Neural crest cell (in vitro differentiated cells): ENCODE data around the gene DOCK3. TPM values are rescaled to one million over a fixed set of nuclear protein-coding genes. Genes with fewer than 3 reads are reported as not detected.
"Not testable (repeated sequence)": the region's sequence is repeated elsewhere in the genome, so short reads cannot be mapped to it uniquely, and the experiment has no call there.

Experiments
- DNase-seq: peaks from one replicate; pipeline ENCODE4 v3.0.0; 2021; ENCODE audit warnings: low read depth, mixed read lengths, low spot score
- H3K27ac Mint-ChIP-seq: one replicate; pipeline ENCODE4 v1.8.0; 2021; ENCODE audit warnings: mild to moderate bottlenecking, mixed read lengths; ENCODE audit not compliant: unreplicated experiment
- H3K27me3 Mint-ChIP-seq: 2 replicates; pipeline ENCODE4 v1.8.0; 2021; ENCODE audit warnings: low read depth, mild to moderate bottlenecking, mixed read lengths
- H3K36me3 Mint-ChIP-seq: 2 replicates; pipeline ENCODE4 v1.8.0; 2021; ENCODE audit warnings: low read depth, mild to moderate bottlenecking, mixed read lengths
- H3K4me1 Mint-ChIP-seq: 2 replicates; pipeline ENCODE4 v1.8.0; 2021; ENCODE audit warnings: mixed read lengths
- H3K4me3 Mint-ChIP-seq: one replicate; pipeline ENCODE4 v1.8.0; 2021; ENCODE audit warnings: mild to moderate bottlenecking, mixed read lengths
- H3K9me3 Mint-ChIP-seq: 2 replicates; pipeline ENCODE4 v1.8.0; 2021; ENCODE audit warnings: mixed read lengths
- total RNA-seq: library from RNA; stranded (reverse); gene quantifications from 2 replicates; pipeline ENCODE4 v1.2.1, GENCODE V29; 2021
- TF ChIP-seq, protein P1 (sequence below): fragments of 200-600 bp; sonication (generic); conservative IDR thresholded peaks from 2 replicates; pipeline ENCODE4 v1.5.0; 2021; ENCODE audit warnings: antibody characterized with exemption, mild to moderate bottlenecking

Gene DOCK3
- total RNA-seq, 1 donor from 2014 or later: 5.0 TPM

DNA sequence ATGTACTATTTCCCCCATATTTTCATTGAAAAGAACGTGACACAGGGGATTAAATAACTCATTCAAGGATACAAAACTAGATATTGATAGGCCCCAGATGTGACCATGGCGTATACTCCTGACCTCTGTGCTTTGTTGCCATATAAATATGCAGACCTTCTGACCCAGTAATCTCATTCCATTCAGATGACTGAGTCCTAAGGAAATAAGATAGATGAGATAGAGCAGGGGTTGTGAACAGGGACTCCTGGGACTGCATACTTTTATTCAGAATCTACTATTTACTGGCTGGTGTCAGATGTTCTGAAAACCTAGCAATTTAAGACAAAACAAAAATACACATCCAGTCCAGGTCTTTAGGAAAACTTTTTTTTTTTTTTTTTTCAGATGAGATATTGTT is 571.1 kb downstream of the DOCK3 start:
- no peak for DNase-seq
- no peak overlapping the region for H3K4me3 Mint-ChIP-seq
- H3K36me3 Mint-ChIP-seq: peaks cover 21% of the 10 kb centered on the region
- no peaks in the 10 kb centered on the region for H3K4me1 Mint-ChIP-seq
- TF ChIP-seq, protein P1, sequence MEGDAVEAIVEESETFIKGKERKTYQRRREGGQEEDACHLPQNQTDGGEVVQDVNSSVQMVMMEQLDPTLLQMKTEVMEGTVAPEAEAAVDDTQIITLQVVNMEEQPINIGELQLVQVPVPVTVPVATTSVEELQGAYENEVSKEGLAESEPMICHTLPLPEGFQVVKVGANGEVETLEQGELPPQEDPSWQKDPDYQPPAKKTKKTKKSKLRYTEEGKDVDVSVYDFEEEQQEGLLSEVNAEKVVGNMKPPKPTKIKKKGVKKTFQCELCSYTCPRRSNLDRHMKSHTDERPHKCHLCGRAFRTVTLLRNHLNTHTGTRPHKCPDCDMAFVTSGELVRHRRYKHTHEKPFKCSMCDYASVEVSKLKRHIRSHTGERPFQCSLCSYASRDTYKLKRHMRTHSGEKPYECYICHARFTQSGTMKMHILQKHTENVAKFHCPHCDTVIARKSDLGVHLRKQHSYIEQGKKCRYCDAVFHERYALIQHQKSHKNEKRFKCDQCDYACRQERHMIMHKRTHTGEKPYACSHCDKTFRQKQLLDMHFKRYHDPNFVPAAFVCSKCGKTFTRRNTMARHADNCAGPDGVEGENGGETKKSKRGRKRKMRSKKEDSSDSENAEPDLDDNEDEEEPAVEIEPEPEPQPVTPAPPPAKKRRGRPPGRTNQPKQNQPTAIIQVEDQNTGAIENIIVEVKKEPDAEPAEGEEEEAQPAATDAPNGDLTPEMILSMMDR: no peak
- no peak overlapping the region for H3K27ac Mint-ChIP-seq
- H3K27me3 Mint-ChIP-seq: no peaks in the 10 kb centered on the region
- H3K9me3 Mint-ChIP-seq: peaks cover 14% of the 10 kb centered on the region

DNA sequence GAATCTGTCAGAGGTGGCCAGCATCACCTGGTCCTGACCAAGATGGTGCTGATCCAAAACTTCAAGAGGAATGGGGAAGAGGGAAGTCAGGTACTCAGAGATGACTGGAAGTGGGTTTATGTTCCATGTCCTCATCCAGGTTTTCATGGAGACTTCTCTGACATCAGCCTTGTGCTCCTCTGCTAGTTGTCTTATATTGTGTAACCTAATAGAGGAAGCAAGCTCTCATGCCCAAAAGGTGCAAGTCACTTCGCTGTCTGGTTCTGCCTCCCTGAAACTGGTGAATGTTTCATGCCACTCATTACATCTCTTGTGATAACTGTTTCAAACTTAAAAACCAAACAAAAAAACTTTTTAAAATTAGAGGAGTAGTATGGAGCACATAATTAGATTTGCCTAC is 583.1 kb downstream of the DOCK3 start:
- Mint-ChIP-seq H3K27ac (no peak overlapping the region), H3K4me1 (no peaks in the 10 kb centered on the region), H3K4me3 (no peak overlapping the region), H3K9me3 (no peaks in the 10 kb centered on the region), H3K36me3 (peaks cover 1% of the 10 kb centered on the region), H3K27me3 (peaks cover 8% of the 10 kb centered on the region)
- TF ChIP-seq, protein P1: no peak
- no peak for DNase-seq

DNA sequence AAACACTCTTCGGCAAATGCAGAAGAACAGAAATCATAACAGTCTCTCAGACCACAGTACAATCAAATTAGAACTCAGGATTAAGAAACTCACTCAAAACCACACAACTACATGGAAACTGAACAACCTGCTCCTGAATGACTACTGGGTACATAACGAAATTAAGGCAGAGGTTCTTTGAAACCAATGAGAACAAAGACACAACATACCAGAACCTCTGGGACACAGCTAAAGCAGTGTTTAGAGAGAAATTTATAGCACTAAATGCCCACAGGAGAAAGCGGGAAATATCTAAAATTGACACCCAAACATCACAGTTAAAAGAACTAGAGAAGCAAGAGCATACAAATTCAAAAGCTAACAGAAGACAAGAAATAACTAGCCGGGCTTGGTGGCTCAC is 589.4 kb downstream of the DOCK3 start:
- H3K36me3 Mint-ChIP-seq: peaks cover 18% of the 10 kb centered on the region
- H3K9me3 Mint-ChIP-seq: peaks cover 14% of the 10 kb centered on the region
- H3K27ac Mint-ChIP-seq, DNase-seq, H3K4me3 Mint-ChIP-seq, H3K4me1 Mint-ChIP-seq, H3K27me3 Mint-ChIP-seq: not testable (repeated sequence)

DNA sequence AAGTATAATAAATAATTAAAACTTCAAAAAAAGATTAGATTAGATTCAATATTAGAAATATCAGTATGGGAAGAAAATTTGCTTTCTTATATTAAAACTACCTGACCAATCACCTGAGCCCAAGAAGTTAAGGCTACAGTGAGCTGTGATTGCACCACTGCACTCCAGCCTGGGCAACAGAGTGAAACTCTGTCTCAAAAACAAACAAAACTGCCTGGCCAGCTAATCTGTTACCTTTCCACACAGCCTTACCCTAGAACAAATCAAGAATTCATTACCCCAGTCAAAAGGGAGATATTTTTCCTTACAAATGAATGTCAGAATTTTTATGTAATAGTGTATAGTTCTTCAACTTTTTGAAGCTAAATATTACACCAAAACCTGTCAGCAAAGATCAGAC is 593.4 kb downstream of the DOCK3 start:
- Mint-ChIP-seq H3K27me3 (no peaks in the 10 kb centered on the region), H3K27ac (no peak overlapping the region), H3K9me3 (peaks cover 14% of the 10 kb centered on the region), H3K36me3 (peaks cover 16% of the 10 kb centered on the region), H3K4me1 (peaks cover 9% of the 10 kb centered on the region), H3K4me3 (no peak overlapping the region)
- TF ChIP-seq, protein P1: no peak
- DNase-seq: no peak

DNA sequence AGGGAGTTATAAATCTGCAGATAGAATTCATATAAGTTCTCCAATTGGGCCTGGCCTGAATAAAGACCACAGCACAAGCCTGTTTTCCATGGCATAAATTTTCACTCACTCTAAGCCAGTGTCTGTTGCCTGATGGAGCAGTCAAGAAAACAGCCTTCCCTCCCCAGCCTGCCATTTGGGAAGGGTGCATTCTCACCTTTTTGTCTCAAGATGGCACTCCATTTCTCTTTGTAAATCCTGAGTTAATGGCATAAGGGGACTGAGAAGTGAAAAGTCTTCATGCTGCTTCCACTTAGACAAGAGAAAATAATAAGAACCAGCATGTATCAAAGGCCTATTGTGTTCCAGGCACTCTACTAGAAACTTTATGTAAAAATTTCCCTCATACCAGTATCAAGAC is 594.7 kb downstream of the DOCK3 start:
- H3K36me3 Mint-ChIP-seq: peaks cover 7% of the 10 kb centered on the region
- H3K27ac Mint-ChIP-seq: no peak overlapping the region
- no peaks in the 10 kb centered on the region for H3K27me3 Mint-ChIP-seq
- H3K4me1 Mint-ChIP-seq: peaks cover 22% of the 10 kb centered on the region
- no peak overlapping the region for H3K4me3 Mint-ChIP-seq
- peaks cover 9% of the 10 kb centered on the region for H3K9me3 Mint-ChIP-seq
- no peak for DNase-seq
- TF ChIP-seq, protein P1: no peak

DNA sequence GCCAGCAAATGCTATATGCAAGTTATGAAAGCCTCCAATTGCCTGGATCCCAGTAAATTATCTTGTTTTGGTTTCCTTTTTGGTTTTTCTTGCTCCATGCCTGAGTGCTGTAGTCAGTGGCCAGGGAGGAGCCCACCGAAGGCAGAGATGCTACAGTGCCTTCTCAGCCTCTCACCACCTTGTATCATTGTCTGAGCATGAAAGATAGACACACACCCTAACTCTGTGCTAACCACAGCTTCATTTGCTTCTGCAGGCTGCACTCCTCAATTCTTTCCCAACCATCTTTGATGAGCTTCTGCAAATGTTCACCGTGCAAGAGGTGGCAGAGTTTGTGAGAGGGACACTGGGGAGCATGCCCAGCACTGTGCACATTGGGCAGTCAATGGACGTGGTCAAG is 595.8 kb downstream of the DOCK3 start:
- peaks cover 4% of the 10 kb centered on the region for H3K36me3 Mint-ChIP-seq
- peaks cover 5% of the 10 kb centered on the region for H3K9me3 Mint-ChIP-seq
- no peak for DNase-seq

More for the DNA sequence above, 595.8 kb downstream of the DOCK3 start:
- TF ChIP-seq, protein P1: no peak
- Mint-ChIP-seq H3K27me3 (no peaks in the 10 kb centered on the region), H3K4me3 (no peak overlapping the region), H3K4me1 (peaks cover 33% of the 10 kb centered on the region), H3K27ac (peak overlapping the region; percentile 30)
